Mucosa of stomach (tissue), 1 donor: ENCODE measurements around the gene LGALS3BP.

Experiments
- H3K27me3 ChIP-seq: one replicate; pipeline ENCODE4 v1.7.0; 2013; ENCODE audit warnings: mild to moderate bottlenecking, low read length; ENCODE audit not compliant: control insufficient read depth, insufficient read depth
- H3K36me3 ChIP-seq: one replicate; pipeline ENCODE4 v1.7.0; 2013; ENCODE audit warnings: low read length; ENCODE audit not compliant: control insufficient read depth, insufficient read depth
- H3K4me1 ChIP-seq: one replicate; pipeline ENCODE4 v1.7.0; 2013; ENCODE audit warnings: mild to moderate bottlenecking, low read length; ENCODE audit not compliant: control insufficient read depth, insufficient read depth
- H3K4me3 ChIP-seq: one replicate; pipeline ENCODE4 v1.7.0; 2013; ENCODE audit warnings: low read length
- H3K9ac ChIP-seq: one replicate; pipeline ENCODE4 v1.7.0; 2013; ENCODE audit warnings: mild to moderate bottlenecking, low read length, moderate library complexity
- H3K9me3 ChIP-seq: one replicate; pipeline ENCODE4 v1.7.0; 2013; ENCODE audit warnings: mild to moderate bottlenecking, low read length, moderate library complexity; ENCODE audit not compliant: control insufficient read depth
- donor health status: Pancreatic carcinoma.

The LGALS3BP gene

DNA sequence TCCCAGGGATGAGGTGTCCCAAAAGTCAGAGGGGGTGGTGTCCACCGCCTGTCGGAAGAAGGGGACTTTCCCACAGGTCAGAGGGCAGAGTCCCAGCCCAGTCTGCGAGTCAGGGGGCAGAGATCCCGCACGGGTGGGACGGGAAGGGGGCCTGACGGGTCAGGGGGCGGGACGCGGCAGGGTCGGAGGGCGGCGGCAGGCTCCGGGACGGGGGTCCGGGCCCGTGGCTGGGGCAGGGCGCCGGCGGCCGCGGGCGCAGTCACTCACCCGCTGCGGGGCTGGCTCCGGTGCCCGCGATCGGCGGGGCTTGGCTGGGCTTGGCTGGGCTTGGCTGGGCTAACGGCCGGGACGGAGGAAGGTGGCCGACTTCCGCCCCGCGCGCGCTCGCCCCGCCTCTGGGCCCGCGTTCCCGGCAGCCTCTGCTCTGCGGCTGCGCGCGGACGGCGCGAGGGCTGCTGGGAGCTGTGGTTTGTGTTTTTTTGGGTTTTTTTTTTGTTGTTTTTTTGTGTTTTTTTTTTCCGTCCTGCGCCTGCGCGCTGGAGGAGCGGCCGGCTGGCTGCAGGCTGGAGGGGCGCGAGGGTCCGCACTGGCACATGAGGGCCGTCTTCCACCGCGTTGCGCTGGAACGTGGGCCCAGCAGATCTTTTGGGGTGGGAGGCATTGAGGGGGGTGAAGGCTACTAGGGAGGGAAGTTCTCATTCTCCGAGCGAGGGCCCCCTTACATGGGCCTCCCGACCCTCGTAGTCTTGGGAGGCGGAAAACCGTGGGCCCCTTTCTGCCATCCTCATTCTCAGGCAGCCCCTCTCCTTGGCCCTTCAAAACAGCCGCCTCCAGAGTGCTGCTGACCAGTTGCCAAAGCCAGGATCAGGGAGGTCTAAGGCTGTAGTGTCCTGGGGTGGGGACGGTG lies 29.9 kb upstream of the LGALS3BP start, which contains the start of gene CANT1:
TSS of gene CANT1 (minus strand) at position 368 of the 907 bp plus-strand sequence. CDS start 12,142 bp downstream, outside the sequence.
- no peaks in the 10 kb centered on the region for H3K9me3 ChIP-seq
- peak within 1 kb of the TSS; percentile 63 for H3K4me3 ChIP-seq
- H3K9ac ChIP-seq, result peak within 1 kb of the TSS; percentile 78
- no peaks in the 10 kb centered on the region for H3K36me3 ChIP-seq
- no peaks in the 10 kb centered on the region for H3K27me3 ChIP-seq
- peaks cover 42% of the 10 kb centered on the region for H3K4me1 ChIP-seq

DNA sequence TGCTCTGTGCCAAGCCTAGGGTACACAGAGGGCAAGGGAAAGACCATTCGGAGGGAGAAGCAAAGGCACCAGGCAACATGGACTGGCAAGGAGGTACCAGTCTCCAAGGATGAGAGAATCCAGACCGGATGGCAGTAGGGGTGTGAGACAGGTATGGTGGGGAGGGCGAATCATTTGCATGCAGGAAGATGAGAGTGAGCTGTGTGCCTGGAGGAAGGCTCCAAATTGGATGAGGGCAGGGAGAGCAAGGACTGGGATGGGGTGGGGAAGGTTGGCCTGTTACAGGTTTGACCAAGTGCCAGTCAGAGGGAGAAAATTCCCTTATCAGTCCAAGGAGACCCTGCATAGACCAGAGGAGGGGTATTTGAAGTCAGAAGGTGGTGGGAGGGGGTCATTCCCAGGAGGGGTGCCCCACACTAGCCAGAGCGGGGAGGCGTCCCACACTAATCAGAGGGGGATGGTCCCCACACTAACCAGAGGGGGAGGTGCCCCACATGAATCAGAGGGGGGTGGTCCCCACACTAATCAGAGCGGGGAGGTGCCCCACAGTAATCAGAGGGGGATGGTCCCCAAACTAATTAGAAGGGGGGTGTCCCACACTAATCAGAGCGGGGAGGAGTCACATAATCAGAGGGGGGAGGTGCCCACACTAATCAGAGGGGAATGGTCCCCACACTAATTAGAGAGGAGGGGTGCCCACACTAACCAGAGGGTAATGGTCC lies 29.1 kb upstream of the LGALS3BP start:
- Histone ChIP-seq H3K27me3 (no peaks in the 10 kb centered on the region), H3K4me1 (peaks cover 45% of the 10 kb centered on the region), H3K9ac (peak overlapping the region; percentile 78), H3K36me3 (no peaks in the 10 kb centered on the region), H3K9me3 (no peaks in the 10 kb centered on the region), H3K4me3 (peak overlapping the region; percentile 63)

DNA sequence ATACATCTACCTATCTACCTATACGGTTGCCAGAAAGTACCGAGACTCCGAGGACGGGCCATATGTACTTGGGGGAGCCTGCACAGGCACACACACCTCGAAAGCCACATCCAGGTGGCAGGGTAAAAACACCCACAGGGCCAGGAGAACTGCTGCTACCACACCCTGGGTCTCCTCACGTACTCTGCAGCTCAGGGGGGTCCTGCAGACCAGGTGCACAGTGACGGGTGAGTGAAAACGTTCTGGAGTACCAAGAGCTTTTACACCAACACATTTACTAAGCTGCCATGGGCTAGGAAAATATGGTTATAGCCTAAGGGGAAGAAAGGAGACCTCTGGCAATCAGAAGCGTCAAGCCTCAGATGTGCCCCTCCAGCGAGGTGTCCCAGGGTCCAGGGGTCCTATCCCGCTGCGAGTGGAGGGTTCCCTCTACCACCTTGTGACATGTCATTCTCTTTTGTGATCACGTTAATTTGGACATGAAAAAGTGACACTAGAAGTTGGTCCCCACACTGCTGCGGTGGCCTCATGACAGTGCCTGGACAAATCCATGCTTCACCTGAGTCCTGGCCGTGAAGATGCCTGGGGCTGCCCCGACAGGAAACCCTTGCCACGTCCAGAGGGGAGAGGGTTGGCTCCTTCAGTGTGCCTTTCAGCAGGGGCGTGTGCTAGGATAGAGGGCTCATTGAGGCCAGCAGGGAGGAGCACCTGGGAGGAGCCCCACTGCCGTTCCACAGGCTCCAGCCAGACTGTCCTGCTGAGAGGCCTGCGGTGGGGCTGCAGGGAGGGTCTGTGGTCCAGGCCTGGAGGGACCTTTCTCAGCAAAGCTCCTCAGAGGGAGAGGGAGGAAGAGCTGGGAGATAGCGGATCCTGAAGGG lies 28.0 kb upstream of the LGALS3BP start:
- H3K36me3 ChIP-seq, result no peaks in the 10 kb centered on the region
- H3K9me3 ChIP-seq, result no peaks in the 10 kb centered on the region
- H3K4me1 ChIP-seq, result peaks cover 56% of the 10 kb centered on the region
- H3K9ac ChIP-seq, result peak overlapping the region; percentile 78
- H3K4me3 ChIP-seq, result peak overlapping the region; percentile 63
- H3K27me3 ChIP-seq, result no peaks in the 10 kb centered on the region

DNA sequence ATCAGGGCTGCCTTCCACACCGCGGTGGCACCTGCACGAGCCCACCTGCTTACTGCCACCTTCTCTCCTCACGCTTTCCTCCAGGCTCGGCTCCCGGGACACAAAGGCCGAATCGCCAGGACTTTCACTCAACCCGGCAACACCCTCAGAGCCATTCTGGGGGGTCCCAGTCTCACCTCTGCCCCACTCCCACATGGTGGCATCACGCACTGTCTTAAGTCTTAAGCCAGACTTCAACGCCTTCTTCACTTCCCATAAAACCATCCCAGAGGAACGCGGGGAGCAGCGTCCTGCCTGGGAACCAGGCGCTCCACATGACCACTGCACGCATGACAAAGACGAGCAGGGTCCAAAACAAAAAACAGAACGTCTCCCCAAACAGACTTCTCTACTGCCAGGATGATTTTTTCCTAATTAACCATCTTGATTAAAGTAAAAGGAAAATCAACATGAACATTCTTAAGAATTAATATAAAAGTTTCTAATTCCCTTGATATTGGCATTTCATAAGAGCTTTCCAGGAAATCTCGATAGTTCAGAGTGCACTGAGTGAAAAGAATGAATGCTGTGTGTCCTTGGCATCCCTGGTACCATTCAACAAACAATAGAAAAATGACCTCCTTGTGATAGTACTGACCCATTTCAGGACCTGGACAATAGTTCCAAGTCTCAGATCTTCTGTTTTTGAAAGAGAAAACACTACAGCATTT lies 27.2 kb upstream of the LGALS3BP start:
- H3K9me3 ChIP-seq, result no peaks in the 10 kb centered on the region
- H3K9ac ChIP-seq, result no peak overlapping the region
- H3K4me1 ChIP-seq, result peaks cover 64% of the 10 kb centered on the region
- no peaks in the 10 kb centered on the region for H3K36me3 ChIP-seq
- no peaks in the 10 kb centered on the region for H3K27me3 ChIP-seq
- H3K4me3 ChIP-seq, result no peak overlapping the region

DNA sequence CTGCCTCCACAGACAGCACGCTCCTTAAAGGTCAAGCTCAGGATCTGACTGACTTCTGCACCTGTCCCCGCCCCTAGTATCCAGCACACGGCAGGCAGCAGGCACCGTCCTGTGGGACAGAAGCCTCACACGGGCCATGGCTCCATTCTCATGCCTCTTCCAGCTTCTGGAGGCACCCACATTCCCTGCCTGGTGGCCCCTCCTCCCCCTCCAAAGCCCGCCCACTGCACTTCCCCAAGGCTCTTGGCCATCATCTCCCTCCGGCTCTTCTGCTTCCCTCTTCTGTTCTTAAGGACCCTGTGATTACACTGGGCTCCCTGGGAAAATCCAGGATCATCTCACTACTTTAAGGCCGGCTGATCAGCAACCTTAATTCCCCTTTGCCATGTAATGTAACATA lies 26.3 kb upstream of the LGALS3BP start:
- Histone ChIP-seq H3K4me3 (peak overlapping the region; percentile 27), H3K9me3 (no peaks in the 10 kb centered on the region), H3K27me3 (no peaks in the 10 kb centered on the region), H3K4me1 (peaks cover 72% of the 10 kb centered on the region), H3K36me3 (no peaks in the 10 kb centered on the region), H3K9ac (peak overlapping the region; percentile 56)

DNA sequence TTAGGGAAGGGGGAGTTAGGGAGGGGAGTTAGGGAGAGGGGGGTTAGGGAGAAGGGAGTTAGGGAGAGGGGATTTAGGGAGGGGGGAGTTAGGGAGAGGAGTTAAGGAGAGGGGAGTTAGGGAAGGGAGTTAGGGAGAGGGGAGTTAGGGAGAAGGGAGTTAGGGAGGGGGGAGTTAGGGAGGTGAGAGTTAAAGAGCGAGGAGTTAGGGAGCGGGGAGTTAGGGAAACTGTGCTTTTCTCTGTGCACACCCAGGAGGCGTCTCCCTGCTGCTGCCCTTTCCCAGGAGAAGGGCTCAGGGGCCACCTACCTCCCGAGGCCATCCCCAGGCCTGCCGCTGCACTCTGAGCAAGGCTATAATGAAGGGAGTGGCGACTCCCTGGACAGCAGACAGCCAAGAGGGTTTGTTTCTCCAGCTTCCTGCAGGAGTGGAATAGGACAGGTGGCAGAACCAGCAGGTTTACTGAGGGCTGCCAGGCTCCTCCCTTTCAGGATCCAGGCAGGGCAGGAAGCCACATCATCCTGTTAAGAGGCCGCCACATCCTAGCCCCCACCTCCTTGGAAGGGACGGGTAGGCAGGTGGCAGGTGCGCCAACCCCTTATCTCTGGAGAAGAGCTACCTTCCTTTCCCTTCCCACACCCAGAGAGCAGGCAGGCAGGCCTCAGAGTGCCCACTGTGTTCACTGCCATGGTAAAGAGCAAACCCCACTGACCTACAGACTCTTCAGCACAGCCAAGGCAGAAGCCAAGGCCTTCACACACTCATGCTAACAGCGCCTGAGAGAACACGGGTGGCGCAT lies 25.5 kb upstream of the LGALS3BP start:
- Histone ChIP-seq H3K9ac (peak overlapping the region; percentile 56), H3K36me3 (no peaks in the 10 kb centered on the region), H3K4me3 (peak overlapping the region; percentile 27), H3K4me1 (peaks cover 79% of the 10 kb centered on the region), H3K9me3 (no peaks in the 10 kb centered on the region), H3K27me3 (no peaks in the 10 kb centered on the region)

DNA sequence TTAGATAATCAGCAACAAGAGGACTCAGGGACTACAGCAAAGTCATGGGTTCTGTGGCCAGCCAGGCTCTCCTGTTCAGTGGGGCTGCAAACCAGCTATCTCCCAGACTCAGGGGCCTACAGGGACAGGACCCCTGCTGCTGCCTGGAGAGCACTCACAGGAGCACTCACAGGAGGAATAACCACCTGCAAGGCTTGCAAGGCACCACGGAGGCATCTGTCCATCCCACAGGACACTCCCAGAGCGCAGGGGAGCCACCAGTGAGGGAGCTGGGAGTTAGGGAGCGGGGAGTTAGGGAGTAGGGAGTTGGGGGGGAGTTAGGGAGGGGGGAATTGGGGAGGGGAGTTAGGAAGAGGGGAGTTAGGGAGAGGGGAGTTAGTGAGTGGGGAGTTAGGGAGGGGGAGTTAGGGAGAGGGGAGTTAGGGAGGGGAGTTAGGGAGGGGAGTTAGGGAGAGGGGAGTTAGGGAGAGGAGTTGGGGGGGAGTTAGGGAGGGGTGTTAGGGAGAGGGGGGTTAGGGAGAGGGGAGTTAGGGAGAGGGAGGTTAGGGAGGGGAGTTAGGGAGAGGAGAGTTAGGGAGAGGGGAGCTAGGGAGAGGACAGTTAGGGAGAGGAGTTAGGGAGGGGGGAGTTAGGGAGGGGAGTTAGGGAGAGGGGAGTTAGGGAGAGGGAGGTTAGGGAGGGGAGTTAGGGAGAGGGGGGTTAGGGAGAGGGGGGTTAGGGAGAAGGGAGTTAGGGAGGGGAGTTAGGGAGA lies 24.1 kb upstream of the LGALS3BP start:
- Histone ChIP-seq H3K27me3 (no peaks in the 10 kb centered on the region), H3K9me3 (no peaks in the 10 kb centered on the region), H3K4me3 (no peak overlapping the region), H3K4me1 (peaks cover 78% of the 10 kb centered on the region), H3K36me3 (no peaks in the 10 kb centered on the region), H3K9ac (peak overlapping the region; percentile 38)

DNA sequence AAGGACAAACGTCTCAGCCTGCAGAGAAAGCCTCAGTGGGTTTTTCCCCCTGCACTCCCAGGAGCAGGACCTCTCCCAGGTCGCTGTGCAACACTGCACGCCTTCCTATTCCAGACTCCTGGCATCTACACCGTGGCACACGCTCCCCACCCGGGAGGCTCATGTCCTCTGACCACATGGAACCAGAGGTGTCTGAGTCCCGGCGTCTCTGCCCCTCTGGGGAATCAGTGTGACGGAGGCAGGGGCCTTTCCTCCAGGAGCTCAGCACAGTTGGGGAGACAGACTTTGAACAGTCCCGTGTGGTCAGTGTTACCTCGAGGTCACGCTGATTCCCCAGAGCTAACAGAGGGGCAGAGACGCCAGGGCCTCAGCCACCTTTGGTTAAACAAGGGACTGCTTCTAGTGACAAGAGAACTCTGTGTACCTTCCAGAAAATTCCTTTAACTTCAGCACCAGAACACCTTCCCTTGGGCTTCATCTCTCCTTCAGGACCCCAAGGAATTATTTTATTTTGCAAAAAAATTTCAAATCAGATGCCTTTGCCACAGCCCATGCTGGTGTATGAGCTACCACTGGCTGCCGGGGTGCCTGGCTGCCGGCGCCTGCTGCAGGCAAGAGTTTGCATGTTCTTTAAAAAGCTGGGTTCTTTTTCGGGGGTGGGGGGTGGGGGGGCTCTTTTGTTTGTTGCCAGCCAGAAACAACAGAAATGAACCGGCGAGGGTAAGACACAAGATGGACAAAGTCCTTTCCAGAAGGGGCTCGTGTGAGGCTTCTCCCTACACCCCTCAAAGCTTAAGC lies 23.3 kb upstream of the LGALS3BP start:
- H3K9me3 ChIP-seq, result no peaks in the 10 kb centered on the region
- H3K9ac ChIP-seq, result no peak overlapping the region
- H3K27me3 ChIP-seq, result no peaks in the 10 kb centered on the region
- H3K36me3 ChIP-seq, result no peaks in the 10 kb centered on the region
- H3K4me1 ChIP-seq, result peaks cover 78% of the 10 kb centered on the region
- no peak overlapping the region for H3K4me3 ChIP-seq

DNA sequence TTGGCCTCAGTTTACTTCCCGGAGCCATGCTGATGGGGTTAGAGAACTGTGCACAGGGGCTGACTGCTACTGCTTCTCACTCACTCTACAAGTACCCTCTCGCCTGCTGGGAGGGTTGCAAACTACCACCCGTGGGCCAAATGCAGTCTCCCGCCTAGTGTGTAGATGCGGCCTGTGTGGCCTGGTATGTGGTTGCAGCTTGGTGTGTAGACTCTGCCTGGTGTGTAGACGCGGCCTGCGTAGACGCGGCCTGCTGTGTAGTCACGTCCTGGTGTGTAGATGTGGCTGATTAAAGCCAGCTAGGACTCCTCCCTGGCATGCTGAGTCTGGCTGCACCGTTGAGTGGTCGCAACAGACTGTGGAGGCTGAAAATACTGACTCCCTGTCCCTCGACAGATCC lies 22.6 kb upstream of the LGALS3BP start:
- no peaks in the 10 kb centered on the region for H3K27me3 ChIP-seq
- H3K36me3 ChIP-seq, result no peaks in the 10 kb centered on the region
- H3K9ac ChIP-seq, result no peak overlapping the region
- no peaks in the 10 kb centered on the region for H3K9me3 ChIP-seq
- no peak overlapping the region for H3K4me3 ChIP-seq
- H3K4me1 ChIP-seq, result peaks cover 78% of the 10 kb centered on the region
